ENCODE data around the gene ABCB6.
A peak's percentile ranks its signal among the peaks of the same experiment; 100 is the strongest.
"Not testable (repeated sequence)": the region's sequence is repeated elsewhere in the genome, so short reads cannot be mapped to it uniquely, and the experiment has no call there.

Gene ABCB6

GRCh38 chr2:219218732-219219701 is at the start of gene ABCB6:
ABCB6 (minus strand) TSS chr2:219218958; CDS start chr2:219218673, 285 bp downstream.
- DNase-seq (ENCODE audit: low spot score), result peak; percentile 95

- no peak for DNase-seq (ENCODE audit: low spot score)
Measured at GRCh38 chr2:219268294-219268693, 49.5 kb upstream of the ABCB6 start.

DNA sequence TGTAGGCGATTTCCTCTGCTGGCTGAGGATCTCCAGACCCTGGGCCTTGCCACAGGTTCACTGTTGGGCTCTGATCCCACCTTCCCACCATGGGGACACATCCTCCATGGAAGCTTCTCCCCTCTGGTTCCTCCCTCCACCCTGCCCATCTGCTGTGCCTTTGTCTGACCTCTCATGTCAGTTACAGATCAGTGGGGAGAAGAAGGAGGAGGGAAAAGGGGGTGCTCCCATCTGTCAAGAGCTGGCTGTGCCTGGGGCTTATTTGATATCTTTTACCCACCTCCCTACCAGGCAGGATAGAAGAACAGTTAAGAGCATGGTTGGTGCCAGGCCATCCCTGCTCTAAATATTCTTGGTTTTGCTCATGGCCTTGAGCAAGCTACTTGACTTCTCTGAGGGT is 48.1 kb upstream of the ABCB6 start:
- DNase-seq (ENCODE audit: low spot score), result no peak

DNA sequence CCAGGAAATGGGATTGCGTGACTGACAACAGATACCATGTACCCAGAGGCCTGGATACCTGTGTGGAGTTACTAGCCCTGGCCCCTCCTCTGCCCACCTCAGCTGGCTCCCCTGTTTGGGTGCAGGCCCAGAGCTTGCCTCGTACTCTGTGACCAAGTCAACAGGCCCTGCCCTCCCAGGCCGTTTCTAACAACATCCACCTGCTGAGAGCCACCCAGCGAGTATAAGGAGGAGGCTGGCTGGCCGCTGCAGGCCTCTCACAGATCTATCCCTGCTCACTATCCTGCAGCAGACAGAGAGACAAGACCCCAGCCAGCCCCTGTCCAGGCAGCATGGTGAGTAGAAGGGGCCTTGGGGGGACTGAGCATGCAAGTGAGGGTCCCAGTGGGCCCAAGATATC is 47.5 kb upstream of the ABCB6 start:
- no peak for DNase-seq (ENCODE audit: low spot score)

GRCh38 chr2:219261024-219261855 is 42.5 kb upstream of the ABCB6 start:
- no peak for DNase-seq (ENCODE audit: low spot score)

DNA sequence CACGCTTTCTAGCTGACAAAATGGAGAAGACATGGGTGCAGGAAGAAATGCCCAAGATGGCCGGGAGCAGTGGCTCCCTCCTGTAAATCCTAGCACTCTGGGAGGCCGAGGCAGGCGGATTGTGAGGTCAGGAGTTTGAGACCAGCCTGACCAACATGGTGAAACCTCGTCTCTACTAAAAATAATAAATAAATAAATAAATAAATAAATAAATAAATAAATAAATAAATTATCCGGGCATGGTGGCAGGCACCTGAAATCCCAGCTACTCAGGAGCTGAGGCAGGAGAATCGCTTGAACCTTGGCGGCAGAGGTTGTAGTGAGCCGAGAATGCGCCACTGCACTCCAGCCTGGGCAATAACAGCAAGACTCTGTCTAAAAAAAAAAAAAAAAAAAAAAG is 40.2 kb upstream of the ABCB6 start:
- not testable (repeated sequence) for DNase-seq (ENCODE audit: low spot score)

DNA sequence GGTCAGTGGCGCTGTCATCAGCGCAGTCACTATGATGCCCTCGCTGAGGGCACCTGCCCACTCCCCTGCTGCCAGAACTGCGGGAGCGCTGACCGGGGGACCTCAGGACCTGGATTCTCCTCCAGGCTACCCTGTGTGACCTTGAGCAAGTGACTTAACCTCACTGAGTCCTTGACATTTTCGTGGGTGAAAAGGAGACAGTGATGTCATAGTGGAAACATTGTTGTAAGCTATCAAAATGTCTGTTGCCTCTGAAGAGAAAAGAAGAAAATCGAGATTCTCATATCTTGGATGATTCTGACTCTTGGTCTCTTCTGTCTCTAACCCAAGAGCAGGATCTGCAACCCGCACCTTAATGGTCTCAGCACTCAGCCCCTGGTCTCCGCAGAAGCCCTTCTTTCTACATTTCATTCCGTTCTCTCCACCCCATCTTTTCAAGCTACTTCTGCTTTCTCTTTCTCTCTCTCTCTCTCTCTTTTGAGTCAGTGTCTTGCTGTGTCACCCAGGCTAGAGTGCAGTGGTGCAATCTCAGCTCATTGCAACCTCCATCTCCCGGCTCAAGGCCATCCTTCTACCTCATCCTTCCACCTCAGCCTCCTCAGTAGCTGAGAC is 35.9 kb upstream of the ABCB6 start:
- DNase-seq (ENCODE audit: low spot score), result no peak

DNA sequence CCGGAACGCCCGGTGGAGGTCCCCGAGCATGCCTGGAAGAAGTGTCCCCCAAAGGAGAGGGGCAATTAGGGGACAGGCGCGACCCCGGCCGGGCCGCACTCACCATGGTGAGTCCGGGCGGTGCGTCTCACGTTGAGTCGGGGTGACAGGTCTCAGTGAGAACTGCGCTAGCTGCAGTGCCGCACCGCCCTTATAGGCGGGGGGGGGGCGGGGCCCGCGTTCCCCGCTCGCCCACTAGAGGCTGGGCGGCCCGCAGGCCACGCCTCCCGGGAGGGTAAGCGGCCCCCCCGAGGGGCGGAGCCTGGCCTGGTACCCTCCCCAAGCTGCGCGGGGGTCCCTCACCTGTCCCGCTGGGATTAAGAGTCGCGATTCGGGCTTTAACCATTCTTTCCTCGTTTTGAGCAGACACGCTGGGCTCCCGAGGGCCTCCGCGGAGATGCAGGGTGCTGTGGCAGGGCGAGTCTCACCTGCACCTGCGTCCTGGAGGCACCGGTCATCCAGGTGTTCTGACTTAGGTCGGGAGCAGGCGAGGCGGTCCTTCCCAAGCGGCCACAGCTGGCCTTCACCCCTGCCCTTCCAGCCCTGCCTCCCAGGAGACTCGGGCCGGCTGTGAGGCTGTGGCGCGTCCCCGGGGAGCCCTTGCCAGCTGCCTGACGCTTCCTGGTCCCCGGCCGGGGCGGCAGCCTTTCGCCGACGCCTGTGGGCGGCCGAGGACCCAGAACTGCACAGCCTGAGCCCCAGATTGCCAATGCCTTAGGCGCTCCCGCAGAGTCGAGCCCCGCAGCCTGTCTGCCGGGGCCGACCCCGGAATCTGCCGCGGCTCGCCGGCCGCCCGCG is 35.2 kb upstream of the ABCB6 start, which contains the start of gene TUBA4A:
TSS of gene TUBA4A (minus strand) at position 166 of the 837 bp plus-strand sequence. CDS start at position 106, 60 bp downstream.
- DNase-seq (ENCODE audit: low spot score), result peak; percentile 97

- peak; percentile 54 for DNase-seq (ENCODE audit: low spot score)
Measured at GRCh38 chr2:219252900-219253752, 34.4 kb upstream of the ABCB6 start, which contains the start of gene TUBA4B. TUBA4B (plus strand) TSS chr2:219253243; CDS start chr2:219253408, 165 bp downstream.

DNA sequence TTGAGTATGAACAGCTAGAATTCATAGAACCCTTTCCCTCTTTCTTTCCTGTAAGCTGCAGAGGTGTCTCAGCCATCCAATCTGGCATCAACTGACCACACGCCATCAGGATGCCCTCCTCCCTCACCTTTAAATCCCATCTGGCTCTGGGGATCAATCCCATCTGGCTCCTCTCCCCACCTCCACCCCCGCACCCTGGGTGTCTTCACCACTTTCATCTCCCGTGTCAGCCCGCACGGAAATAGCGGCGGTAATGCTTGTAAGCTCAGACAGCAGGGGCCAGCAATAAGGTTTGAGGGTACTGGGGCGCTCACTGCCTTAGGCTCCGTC is 33.8 kb upstream of the ABCB6 start:
- no peak for DNase-seq (ENCODE audit: low spot score)

DNA sequence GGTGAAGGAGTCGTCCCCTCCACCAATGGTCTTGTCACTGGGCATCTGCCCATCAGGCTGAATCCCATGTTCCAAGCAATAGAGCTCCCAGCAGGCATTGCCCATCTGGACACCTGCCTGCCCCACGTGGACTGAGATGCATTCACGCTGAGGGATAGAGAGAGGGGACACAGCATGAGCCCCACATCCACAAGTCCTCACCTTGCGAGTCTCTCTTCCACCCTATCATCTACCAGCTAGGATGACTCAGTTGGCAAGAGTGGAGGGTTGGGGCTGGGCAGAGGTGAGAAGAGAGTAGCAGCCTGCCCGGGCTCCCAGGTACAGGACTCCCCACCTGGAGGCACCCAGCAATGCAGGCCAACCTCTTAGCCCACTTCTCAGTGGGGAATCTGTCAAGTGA is 33.3 kb upstream of the ABCB6 start:
- DNase-seq (ENCODE audit: low spot score), result no peak

DNA sequence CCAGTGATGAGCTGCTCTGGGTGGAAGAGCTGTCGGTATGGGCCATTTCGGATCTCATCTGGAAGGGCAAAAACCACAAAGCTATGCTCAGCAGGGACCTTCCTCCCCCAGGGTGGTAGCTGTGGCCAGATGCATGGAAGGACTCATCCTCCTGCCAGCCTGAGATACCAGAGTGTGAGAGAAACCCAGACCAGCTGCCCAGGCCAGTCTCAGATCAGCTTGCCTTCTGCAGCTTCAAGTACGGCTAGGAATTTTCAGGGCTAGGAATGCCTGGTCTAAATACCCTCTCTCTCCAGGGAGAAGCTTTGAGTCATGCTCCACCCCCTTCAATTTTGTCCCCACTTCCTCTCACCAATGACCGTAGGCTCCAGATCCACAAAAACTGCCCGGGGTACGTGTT is 32.9 kb upstream of the ABCB6 start:
- no peak for DNase-seq (ENCODE audit: low spot score)

GRCh38 chr2:219250049-219250781 is 31.5 kb upstream of the ABCB6 start:
- no peak for DNase-seq (ENCODE audit: low spot score)

DNA sequence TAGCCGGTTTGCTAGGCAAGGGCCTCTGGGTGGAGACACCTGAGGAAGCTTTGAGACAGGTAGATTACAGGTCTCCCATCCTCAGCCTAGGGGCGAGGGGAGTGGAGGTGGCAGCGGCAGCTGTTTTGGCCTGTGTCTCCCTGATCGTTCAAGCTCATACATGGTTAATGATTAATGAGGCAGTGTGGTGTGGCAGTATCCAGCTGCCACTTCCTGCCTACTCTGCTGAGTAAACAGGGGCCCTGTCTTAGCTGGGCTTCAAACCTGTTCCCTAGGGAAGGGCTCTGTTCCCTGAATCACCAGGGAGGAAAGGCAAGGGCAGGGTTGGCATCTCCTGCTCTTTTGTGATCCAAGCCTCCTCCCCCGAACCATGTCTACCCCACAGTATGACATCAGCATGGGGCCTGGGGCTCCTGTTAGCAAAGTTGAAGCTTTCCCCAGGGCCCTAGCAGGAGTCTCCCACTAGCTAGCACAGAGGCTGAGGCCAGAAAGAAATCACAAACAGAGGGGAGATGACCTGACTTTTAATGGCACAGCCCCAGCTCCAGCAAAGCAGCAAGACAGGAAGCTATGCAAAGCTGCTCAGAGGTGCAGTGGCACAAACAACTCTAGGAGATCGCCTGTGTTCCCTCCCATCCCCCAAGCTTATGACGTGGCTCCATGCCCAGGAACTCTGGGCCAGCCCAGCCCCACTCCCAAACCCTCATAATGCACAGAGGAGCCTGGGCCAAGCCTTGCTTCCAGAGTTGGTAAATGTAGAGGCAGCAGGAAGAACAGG is 30.6 kb upstream of the ABCB6 start:
- DNase-seq (ENCODE audit: low spot score), result no peak

GRCh38 chr2:219248845-219249202 is 30.1 kb upstream of the ABCB6 start:
- DNase-seq (ENCODE audit: low spot score), result no peak

DNA sequence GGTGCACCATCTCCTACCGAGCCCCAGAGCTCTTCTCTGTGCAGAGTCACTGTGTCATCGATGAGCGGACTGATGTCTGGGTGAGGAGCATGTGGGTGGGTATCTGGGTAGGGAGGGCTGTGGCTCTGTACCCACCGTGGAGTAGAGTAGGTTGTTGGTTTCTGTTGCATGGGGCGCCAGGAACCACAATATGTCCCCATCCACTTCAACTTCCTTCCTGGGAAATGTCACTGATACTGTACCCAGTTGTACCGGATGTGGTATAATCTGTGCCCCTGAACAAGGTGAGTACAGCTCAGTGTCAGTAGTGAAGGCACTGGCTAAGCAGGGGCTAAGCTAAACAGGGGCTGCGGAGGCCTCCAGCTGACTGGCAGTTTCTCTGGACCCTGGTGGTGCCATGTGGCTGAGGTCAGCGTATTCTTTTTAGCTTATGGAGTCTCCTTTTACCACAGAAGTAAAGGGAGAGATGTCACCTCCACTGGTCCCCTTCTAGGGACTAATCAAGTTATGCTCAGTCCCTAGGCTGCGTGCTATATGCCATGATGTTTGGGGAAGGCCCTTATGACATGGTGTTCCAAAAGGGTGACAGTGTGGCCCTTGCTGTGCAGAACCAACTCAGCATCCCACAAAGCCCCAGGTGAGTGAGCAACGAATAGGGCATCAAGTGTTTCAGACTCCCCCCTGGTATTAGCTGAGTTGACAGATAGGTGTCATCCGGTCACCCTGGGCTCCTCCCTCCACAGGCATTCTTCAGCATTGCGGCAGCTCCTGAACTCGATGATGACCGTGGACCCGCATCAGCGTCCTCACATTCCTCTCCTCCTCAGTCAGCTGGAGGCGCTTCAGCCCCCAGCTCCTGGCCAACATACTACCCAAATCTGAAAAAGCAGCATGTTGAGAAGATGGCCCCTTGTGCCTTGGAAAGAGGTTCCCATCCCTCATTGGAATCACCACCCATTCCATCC is 29.2 kb upstream of the ABCB6 start:
- no peak for DNase-seq (ENCODE audit: low spot score)

DNA sequence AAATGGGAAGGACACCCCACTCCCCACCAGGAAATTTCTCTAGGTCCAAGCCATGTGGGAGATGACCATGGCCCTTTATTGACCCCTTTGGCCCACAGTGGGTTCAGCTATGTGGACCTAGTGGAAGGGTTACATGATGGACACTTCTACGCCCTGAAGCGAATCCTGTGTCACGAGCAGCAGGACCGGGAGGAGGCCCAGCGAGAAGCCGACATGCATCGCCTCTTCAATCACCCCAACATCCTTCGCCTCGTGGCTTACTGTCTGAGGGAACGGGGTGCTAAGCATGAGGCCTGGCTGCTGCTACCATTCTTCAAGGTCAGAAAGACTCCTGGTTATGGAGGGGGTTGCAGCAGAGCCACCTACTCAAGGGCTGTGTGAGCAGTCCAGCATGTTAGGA is 27.8 kb upstream of the ABCB6 start:
- no peak for DNase-seq (ENCODE audit: low spot score)

- no peak for DNase-seq (ENCODE audit: low spot score)
Measured at GRCh38 chr2:219245899-219246230, 27.1 kb upstream of the ABCB6 start.

Measured in iPS-NIHi11 (cell line).